ENCODE measurements around the gene TMEM229A.

- TF ChIP-seq CTCF (IDR thresholded peaks at IDR 0.05; ENCODE audit: borderline replicate concordance, extremely low read depth, low read length, poor library complexity, severe bottlenecking) (no peak), EZH2 (IDR thresholded peaks at IDR 0.05; ENCODE audit: borderline replicate concordance, low read depth, low read length, severe bottlenecking) (no peak)
Measured at GRCh38 chr7:124062171-124062570, 29.3 kb upstream of the TMEM229A start.

Data from DND-41 (cell line).